Liver (tissue), 9 donors: ENCODE measurements around the gene RNF181. TPM values are rescaled to one million over a fixed set of nuclear protein-coding genes. Genes with fewer than 3 reads are reported as not detected.
"Not testable (repeated sequence)": the region's sequence is repeated elsewhere in the genome, so short reads cannot be mapped to it uniquely, and the experiment has no call there.

Experiments used
- DNase-seq: peaks from one replicate; pipeline ENCODE4 v3.0.0-alpha.2; 2017; ENCODE audit warnings: low spot score
- H3K27ac ChIP-seq, 2 donors: one replicate each; pipeline ENCODE4 v1.7.0; 2013; ENCODE audit warnings: inconsistent platforms in 2 of 2, low read length in 2 of 2, control low read depth in 1 of 2, low read depth in 1 of 2, mild to moderate bottlenecking in 1 of 2
- H3K27me3 ChIP-seq, 4 donors: one replicate each; pipeline versions ENCODE4 v1.6.1 to v1.7.0; 2013; ENCODE audit warnings: low read length in 3 of 4, inconsistent platforms in 1 of 4, mild to moderate bottlenecking in 1 of 4, moderate library complexity in 1 of 4; ENCODE audit not compliant: control insufficient read depth in 4 of 4, insufficient read depth in 4 of 4
- H3K36me3 ChIP-seq, 4 donors: one replicate each; pipeline versions ENCODE4 v1.6.1 to v1.7.0; 2013; ENCODE audit warnings: low read length in 3 of 4, mild to moderate bottlenecking in 3 of 4, low read depth in 1 of 4, moderate library complexity in 1 of 4; ENCODE audit not compliant: control insufficient read depth in 4 of 4, insufficient read depth in 3 of 4
- H3K4me1 ChIP-seq, 4 donors: one replicate each; pipeline versions ENCODE4 v1.6.1 to v1.7.0; 2013; ENCODE audit warnings: low read length in 3 of 4, mild to moderate bottlenecking in 3 of 4, moderate library complexity in 1 of 4; ENCODE audit not compliant: control insufficient read depth in 4 of 4, insufficient read depth in 4 of 4
- H3K4me3 ChIP-seq, 3 donors: one replicate each; pipeline versions ENCODE4 v1.6.1 to v1.7.0; 2013; ENCODE audit warnings: low read length in 3 of 3, control low read depth in 1 of 3, low read depth in 1 of 3, mild to moderate bottlenecking in 1 of 3
- H3K9ac ChIP-seq, 2 donors: one replicate each; pipeline ENCODE4 v1.7.0; 2013; ENCODE audit warnings: low read length in 2 of 2, mild to moderate bottlenecking in 2 of 2, moderate library complexity in 2 of 2, control low read depth in 1 of 2, low read depth in 1 of 2
- H3K9me3 ChIP-seq, 4 donors: one replicate each; pipeline versions ENCODE4 v1.6.1 to v1.7.0; 2013; ENCODE audit warnings: low read length in 3 of 4; ENCODE audit not compliant: control insufficient read depth in 4 of 4
- EGR1 ChIP-seq, 2 donors: IDR thresholded peaks; 2 replicates each; pipeline ENCODE4 v1.6.1; 2016 to 2018; ENCODE audit warnings: antibody characterized with exemption in 2 of 2, low read depth in 2 of 2
- FOXA1 ChIP-seq: IDR thresholded peaks from 2 replicates; pipeline ENCODE4 v1.6.1; 2016; ENCODE audit warnings: antibody characterized with exemption
- FOXA2 ChIP-seq: IDR thresholded peaks from 2 replicates; pipeline ENCODE4 v1.6.1; 2016; ENCODE audit warnings: antibody characterized with exemption
- GABPA ChIP-seq, 2 donors: IDR thresholded peaks in 1 of 2; conservative IDR thresholded peaks in 1 of 2; 2 replicates each; pipeline ENCODE4 v1.6.1; 2016; ENCODE audit warnings: antibody characterized with exemption in 2 of 2, mild to moderate bottlenecking in 1 of 2, moderate library complexity in 1 of 2
- HNF4A ChIP-seq, 2 donors: conservative IDR thresholded peaks; 2 replicates each; pipeline ENCODE4 v1.6.1; 2016; ENCODE audit warnings: antibody characterized with exemption in 2 of 2, mild to moderate bottlenecking in 2 of 2
- HNF4G ChIP-seq: IDR thresholded peaks from 2 replicates; pipeline ENCODE4 v1.6.1; 2016; ENCODE audit warnings: antibody characterized with exemption
- JUND ChIP-seq, 2 donors: IDR thresholded peaks; 2 replicates each; pipeline ENCODE4 v1.6.1; 2016; ENCODE audit warnings: antibody characterized with exemption in 2 of 2
- NR2F2 ChIP-seq: IDR thresholded peaks from 2 replicates; pipeline ENCODE4 v1.6.1; 2016; ENCODE audit warnings: antibody characterized with exemption
- RAD21 ChIP-seq, 2 donors: IDR thresholded peaks; 2 replicates each; pipeline ENCODE4 v1.6.1; 2016; ENCODE audit warnings: antibody characterized with exemption in 2 of 2, mild to moderate bottlenecking in 2 of 2
- RXRA ChIP-seq, 2 donors: IDR thresholded peaks; 2 replicates each; pipeline ENCODE4 v1.6.1; 2017 to 2018; ENCODE audit warnings: antibody characterized with exemption in 2 of 2, mild to moderate bottlenecking in 1 of 2
- SP1 ChIP-seq: IDR thresholded peaks from 2 replicates; pipeline ENCODE4 v1.6.1; 2018; ENCODE audit warnings: antibody characterized with exemption, mild to moderate bottlenecking
- TAF1 ChIP-seq: conservative IDR thresholded peaks from 2 replicates; pipeline ENCODE4 v1.6.1; 2016; ENCODE audit warnings: antibody characterized with exemption, mild to moderate bottlenecking
- YY1 ChIP-seq: IDR thresholded peaks from 2 replicates; pipeline ENCODE4 v1.6.1; 2016; ENCODE audit warnings: antibody characterized with exemption, mild to moderate bottlenecking
- WGBS: extraction: QIAGEN DNeasy Blood & Tissue Kit; methylation state at CpG from one replicate; pipeline ENCODE4 v1.1.7; 2013; 5-methylcytosine and 5-hydroxymethylcytosine counted together
- polyA plus RNA-seq, 2 donors: library from polyadenylated mRNA; stranded (reverse) in 1 of 2; unstranded in 1 of 2; fragments of 200-250 nt in 1 of 2; fragments of >200 nt in 1 of 2; fragmentation: Nextera tagmentation in 1 of 2; extraction: Ambion mirVana in 1 of 2; gene quantifications; one replicate each; pipeline versions ENCODE4 v1.2.1 to v1.2.3, GENCODE V29; 2013 to 2015
- total RNA-seq, 2 donors: library from RNA; depleted of rRNA; stranded (reverse); fragments of >200 nt; gene quantifications; one replicate each; pipeline ENCODE4 v1.2.3, GENCODE V29; 2014
- TF ChIP-seq, protein P1 (sequence below): fragments of 150-350 bp; IDR thresholded peaks from 2 replicates; pipeline ENCODE4 v1.5.1; 2017; ENCODE audit warnings: improper control_type of control experiment, low read depth, low read length; ENCODE audit not compliant: missing input control
- TF ChIP-seq, protein P2 (sequence below): IDR thresholded peaks from 2 replicates; pipeline ENCODE4 v1.6.1; 2016; ENCODE audit warnings: antibody characterized with exemption, mild to moderate bottlenecking
- donor health status: healthy.
- donor health status: healthy.
- donor health status: healthy.
- donor health status: healthy.
- donor health status: healthy.

RNF181 gene
- total and polyA plus RNA-seq, 4 donors, result 101 to 195 (median 114) TPM

DNA sequence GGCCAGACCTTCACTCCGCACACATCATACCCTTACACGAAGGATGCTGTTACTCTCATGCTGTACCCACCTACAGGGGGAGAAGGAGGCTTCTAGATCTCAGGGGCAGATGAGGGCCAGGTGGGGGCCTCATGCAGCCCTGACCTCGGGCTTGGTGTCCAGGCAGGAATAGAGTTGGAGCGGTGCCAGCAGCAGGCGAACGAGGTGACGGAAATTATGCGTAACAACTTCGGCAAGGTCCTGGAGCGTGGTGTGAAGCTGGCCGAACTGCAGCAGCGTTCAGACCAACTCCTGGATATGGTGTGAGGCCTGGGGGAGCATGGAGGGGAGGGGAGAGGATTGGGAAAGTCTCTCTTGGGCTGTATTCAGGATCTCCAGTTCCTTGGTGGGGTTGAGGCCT is 4.0 kb upstream of the RNF181 start:
- no peaks in the 10 kb centered on the region for H3K36me3 ChIP-seq
- 81% methylated on average over 12 of the region's 12 CpGs for WGBS
- H3K9me3 ChIP-seq, result no peaks in the 10 kb centered on the region
- H3K4me3 ChIP-seq, result no peak overlapping the region
- DNase-seq, result no peak
- no peak overlapping the region for H3K9ac ChIP-seq
- no peak overlapping the region for H3K27ac ChIP-seq
- TF ChIP-seq JUND (IDR thresholded peaks at IDR 0.05) (no peak), NR2F2 (no peak), SP1 (no peak)
- no peaks in the 10 kb centered on the region for H3K27me3 ChIP-seq
- peaks cover 5 to 43% (median 25%) of the 10 kb centered on the region in 4 donors for H3K4me1 ChIP-seq

DNA sequence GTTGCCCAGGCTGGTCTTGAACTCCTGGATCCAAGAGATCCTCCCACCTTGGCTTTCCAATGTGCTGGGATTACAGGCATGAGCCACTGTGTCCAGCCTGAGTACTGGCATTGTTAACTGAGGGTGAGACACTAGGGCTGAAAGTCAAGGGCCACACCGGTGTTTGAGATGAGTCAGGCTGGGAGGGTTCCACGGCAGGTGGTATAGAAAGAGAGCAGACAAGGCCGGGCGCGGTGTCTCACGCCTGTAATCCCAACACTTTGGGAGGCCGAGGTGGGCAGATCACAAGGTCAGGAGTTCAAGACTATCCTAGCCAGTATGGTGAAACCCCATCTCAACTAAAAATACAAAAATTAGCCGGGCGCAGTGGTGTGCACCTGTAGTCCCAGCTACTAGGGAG is 3.2 kb upstream of the RNF181 start:
- H3K27ac ChIP-seq, H3K4me3 ChIP-seq, H3K9me3 ChIP-seq, DNase-seq, H3K36me3 ChIP-seq, H3K27me3 ChIP-seq, H3K9ac ChIP-seq: not testable (repeated sequence)
- WGBS, result 93% methylated on average over 9 of the region's 9 CpGs
- peaks cover 8 to 50% (median 33%) of the 10 kb centered on the region in 4 donors for H3K4me1 ChIP-seq

DNA sequence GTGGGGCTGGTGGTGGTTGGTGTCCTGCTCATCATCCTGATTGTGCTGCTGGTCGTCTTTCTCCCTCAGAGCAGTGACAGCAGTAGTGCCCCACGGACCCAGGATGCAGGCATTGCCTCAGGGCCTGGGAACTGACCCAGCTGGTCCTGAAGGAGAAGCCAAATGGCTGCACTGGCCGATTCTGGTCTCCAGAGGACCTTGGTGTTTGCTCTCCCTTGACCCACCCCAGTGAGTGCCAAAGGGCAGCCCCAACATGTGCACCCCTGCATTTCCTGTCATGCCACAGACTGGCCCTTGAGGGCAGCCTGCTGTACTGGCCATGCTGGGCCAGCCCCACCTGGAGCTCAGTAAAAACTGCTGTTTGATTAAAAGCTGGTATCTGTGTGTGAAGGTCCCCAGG is 2.5 kb upstream of the RNF181 start:
- WGBS, result 45% methylated on average over 3 of the region's 3 CpGs
- DNase-seq, result no peak
- no peaks in the 10 kb centered on the region for H3K9me3 ChIP-seq
- H3K4me3 ChIP-seq, result no peak overlapping the region
- H3K4me1 ChIP-seq, result peaks cover 11 to 56% (median 39%) of the 10 kb centered on the region in 4 donors
- no peaks in the 10 kb centered on the region for H3K27me3 ChIP-seq
- no peak overlapping the region for H3K9ac ChIP-seq
- TF ChIP-seq TAF1 (no peak), RAD21 (IDR thresholded peaks at IDR 0.05) (no peak)
- H3K36me3 ChIP-seq, result peaks cover 0 to 4% (median 3%) of the 10 kb centered on the region in 4 donors
- H3K27ac ChIP-seq, result no peak overlapping the region

DNA sequence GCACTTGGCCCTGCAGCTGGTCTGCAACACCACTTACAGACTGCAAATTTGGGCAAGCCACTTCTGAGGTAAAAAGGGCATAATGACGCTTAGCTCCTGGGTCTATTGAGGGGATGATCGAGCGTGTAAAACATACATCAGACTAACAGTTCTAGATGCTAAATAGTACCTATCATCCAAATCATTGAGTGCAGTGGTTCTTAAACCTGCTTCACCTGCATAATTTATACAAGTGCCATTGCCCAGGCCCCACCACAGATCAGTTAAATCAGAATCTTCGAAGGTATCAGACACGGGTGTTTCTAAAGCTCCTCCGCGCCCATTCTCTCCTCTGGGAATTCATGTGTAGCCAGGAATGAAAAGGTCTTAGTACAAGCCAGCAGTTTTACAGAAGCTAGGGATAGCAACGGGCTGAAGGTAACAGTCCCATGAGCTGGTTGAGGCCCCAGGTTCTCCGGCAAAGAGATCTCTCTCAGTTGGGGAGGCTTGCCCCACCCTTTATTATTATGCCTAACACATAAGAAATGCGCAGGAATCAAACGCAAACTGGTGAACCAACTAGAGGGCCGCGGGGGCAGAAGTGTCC is 737 bp upstream of the RNF181 start:
- WGBS, result 21% methylated on average over 13 of the region's 13 CpGs

More for the DNA sequence above, 737 bp upstream of the RNF181 start:
- peak overlapping the region; percentile 77 to 91 (median 87) for H3K4me3 ChIP-seq
- TF ChIP-seq RAD21 (IDR thresholded peaks at IDR 0.05) (no peak), FOXA2 (no peak), HNF4A (conservative IDR thresholded peaks at IDR 0.05) (no peak), RXRA (IDR thresholded peaks at IDR 0.05) (no peak), HNF4G (no peak), NR2F2 (no peak), TAF1 (no peak), GABPA (IDR thresholded peaks at IDR 0.05 in 1 of 2, conservative IDR thresholded peaks at IDR 0.05 in 1 of 2) (no peak), EGR1 (IDR thresholded peaks at IDR 0.05; ENCODE audit: low read depth in 2 of 2) (no peak), FOXA1 (no peak), YY1 (no peak)
- TF ChIP-seq, protein P1, sequence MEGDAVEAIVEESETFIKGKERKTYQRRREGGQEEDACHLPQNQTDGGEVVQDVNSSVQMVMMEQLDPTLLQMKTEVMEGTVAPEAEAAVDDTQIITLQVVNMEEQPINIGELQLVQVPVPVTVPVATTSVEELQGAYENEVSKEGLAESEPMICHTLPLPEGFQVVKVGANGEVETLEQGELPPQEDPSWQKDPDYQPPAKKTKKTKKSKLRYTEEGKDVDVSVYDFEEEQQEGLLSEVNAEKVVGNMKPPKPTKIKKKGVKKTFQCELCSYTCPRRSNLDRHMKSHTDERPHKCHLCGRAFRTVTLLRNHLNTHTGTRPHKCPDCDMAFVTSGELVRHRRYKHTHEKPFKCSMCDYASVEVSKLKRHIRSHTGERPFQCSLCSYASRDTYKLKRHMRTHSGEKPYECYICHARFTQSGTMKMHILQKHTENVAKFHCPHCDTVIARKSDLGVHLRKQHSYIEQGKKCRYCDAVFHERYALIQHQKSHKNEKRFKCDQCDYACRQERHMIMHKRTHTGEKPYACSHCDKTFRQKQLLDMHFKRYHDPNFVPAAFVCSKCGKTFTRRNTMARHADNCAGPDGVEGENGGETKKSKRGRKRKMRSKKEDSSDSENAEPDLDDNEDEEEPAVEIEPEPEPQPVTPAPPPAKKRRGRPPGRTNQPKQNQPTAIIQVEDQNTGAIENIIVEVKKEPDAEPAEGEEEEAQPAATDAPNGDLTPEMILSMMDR, result no peak
- TF ChIP-seq, protein P2, sequence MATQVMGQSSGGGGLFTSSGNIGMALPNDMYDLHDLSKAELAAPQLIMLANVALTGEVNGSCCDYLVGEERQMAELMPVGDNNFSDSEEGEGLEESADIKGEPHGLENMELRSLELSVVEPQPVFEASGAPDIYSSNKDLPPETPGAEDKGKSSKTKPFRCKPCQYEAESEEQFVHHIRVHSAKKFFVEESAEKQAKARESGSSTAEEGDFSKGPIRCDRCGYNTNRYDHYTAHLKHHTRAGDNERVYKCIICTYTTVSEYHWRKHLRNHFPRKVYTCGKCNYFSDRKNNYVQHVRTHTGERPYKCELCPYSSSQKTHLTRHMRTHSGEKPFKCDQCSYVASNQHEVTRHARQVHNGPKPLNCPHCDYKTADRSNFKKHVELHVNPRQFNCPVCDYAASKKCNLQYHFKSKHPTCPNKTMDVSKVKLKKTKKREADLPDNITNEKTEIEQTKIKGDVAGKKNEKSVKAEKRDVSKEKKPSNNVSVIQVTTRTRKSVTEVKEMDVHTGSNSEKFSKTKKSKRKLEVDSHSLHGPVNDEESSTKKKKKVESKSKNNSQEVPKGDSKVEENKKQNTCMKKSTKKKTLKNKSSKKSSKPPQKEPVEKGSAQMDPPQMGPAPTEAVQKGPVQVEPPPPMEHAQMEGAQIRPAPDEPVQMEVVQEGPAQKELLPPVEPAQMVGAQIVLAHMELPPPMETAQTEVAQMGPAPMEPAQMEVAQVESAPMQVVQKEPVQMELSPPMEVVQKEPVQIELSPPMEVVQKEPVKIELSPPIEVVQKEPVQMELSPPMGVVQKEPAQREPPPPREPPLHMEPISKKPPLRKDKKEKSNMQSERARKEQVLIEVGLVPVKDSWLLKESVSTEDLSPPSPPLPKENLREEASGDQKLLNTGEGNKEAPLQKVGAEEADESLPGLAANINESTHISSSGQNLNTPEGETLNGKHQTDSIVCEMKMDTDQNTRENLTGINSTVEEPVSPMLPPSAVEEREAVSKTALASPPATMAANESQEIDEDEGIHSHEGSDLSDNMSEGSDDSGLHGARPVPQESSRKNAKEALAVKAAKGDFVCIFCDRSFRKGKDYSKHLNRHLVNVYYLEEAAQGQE, result no peak
- H3K27me3 ChIP-seq, result no peaks in the 10 kb centered on the region
- H3K27ac ChIP-seq, result peak overlapping the region; percentile 84 to 89
- peak overlapping the region; percentile 60 to 78 for H3K9ac ChIP-seq
- DNase-seq, result no peak
- H3K9me3 ChIP-seq, result no peaks in the 10 kb centered on the region
- peaks cover 14 to 57% (median 46%) of the 10 kb centered on the region in 4 donors for H3K4me1 ChIP-seq
- H3K36me3 ChIP-seq, result peaks cover 3 to 15% (median 6%) of the 10 kb centered on the region in 4 donors
